ENCODE data around the gene MTA1.
A peak's percentile ranks its signal among the peaks of the same experiment; 100 is the strongest.

Gene MTA1

GRCh38 chr14:105476831-105477659, 57.4 kb downstream of the MTA1 start:
- no peak for DNase-seq (ENCODE audit: low read depth)

- DNase-seq (ENCODE audit: low read depth) = no peak
Observed at GRCh38 chr14:105477660-105478397, 58.2 kb downstream of the MTA1 start.

DNA sequence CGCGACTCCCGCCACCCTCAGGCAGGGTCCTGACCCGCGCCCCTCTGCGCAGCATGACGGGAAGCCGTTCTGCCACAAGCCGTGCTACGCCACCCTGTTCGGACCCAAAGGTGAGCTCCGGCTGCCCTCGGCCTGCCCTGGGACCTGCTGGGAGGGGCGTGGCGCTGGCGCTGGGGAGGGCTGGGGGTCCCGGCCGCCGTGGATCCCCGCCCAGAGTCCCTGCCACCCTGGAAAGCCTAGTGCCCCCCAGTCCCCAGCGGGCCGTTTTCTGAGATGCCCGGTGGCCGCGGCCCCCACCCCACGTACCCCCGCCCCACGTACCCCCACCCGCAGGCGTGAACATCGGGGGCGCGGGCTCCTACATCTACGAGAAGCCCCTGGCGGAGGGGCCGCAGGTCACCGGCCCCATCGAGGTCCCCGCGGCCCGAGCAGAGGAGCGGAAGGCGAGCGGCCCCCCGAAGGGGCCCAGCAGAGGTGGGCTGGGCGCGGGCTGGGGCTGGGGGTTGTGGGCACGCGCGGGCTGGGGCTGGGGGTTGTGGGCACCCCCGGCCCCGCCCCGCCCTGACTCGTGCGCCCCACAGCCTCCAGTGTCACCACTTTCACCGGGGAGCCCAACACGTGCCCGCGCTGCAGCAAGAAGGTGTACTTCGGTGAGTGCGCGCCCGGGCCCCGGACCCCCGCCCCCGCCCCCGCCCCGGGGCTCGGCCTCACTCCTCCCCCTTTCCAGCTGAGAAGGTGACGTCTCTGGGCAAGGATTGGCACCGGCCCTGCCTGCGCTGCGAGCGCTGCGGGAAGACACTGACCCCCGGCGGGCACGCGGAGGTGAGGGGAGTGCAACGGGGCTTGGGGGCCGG, 59.0 kb downstream of the MTA1 start:
- no peak for DNase-seq (ENCODE audit: low read depth)

DNA sequence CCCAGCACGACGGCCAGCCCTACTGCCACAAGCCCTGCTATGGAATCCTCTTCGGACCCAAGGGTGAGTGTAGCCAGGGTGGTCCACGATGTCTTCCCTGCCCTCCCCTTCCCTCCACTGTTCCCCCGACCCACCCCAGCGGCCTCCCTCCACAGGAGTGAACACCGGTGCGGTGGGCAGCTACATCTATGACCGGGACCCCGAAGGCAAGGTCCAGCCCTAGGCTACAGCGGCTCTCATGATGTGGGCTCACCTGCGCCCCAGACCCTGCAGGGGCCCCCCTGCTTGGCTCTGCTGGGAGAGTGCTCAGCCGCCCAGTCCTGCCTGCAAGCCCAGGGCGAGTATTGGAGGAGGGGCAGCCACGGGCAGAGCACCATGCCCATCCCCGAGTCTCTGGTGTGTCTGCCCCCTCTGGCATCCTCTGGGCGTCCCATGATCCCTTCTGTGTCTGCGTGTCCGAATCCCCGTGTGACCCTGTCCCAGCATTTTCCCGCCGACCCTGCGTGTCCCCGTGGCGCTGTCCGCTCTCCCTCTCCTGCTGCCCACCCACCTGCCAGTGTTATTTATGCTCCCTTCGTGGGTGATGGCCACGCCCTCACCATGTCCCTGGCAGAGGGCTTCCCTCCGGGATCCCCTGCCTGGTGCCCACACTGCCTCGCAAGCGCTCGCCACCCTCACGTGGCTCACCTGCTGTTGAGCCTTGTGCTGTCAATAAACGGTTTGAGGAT, 60.0 kb downstream of the MTA1 start:
- no peak for DNase-seq (ENCODE audit: low read depth)

DNA sequence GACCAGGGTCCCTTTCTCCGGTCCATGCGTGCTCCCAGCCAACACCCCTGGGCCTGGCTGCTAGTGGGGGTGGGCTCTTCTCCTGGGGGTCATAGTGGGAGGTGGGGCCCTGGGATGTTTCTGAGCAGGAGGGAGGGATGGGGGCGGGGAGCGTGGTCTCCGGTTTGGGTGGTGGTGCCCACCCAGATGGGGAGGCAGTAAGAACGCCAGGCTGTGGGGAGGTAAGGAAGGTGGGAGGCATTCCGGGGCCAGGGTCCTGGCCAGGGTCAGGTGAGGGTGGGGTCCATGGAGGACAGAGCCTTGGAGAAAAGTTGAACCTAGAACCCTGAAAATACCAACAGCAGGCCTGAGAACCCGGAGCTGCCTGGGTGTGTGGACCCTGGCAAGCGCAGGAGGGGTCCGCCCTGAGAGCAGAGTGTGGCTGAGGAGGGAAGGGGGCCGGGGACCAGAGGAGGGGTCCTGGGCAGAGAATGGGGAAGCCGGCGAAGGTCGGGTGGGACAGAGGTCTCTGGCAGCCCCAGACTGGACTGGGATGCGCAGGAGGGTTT, 60.6 kb downstream of the MTA1 start:
- DNase-seq (ENCODE audit: low read depth) = no peak

DNA sequence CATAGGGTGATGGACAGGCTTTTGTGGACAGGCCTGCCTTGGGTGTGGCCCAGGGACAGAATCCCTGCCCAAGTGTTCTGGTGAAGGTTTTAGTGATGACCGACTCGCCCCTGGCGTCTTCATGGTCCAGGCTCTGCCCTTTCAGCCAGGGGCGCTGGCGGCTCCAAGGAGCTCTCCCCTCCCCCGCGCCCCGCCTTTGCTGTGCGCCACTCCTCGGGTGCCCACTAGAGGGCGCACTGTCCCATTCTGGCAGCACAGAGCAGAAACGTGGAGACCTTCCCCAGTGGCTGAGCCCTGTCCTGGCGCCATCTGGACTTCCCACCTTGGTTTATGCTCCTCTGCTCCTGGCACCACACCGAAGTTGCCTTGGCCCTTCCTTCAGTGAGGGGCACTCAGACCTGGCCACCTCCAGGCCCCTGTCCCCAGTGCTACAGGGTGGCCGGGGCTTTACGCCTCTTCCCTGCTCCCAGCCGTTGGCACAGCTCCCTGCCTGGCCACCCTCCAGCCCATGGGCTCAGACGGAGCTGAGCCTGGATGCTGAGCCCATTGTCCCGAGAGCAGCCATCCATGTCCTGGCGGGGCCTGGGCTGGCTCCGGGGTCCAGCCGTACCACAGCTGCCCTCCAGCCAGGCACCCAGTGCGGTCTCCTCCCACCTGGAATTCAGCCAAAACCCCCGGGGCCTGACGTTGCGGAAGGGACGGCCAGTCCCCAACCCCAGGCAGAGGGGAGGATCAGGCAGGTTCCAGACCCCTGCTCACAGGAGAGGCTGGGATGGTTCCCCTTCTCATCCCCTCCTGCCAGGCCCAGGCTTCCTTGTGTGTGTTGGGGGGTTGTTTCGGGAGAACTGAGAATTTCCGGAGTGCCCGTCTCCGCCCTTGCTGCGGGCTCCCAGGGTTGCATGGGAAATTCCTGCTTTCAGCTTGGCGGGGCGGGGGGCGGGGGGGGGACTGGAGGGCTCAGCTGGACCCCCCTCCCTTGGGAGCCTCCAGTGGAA, 61.5 kb downstream of the MTA1 start:
- DNase-seq (ENCODE audit: low read depth) = peak; percentile 86

- DNase-seq (ENCODE audit: low read depth) = peak; percentile 85
Observed at GRCh38 chr14:105481886-105482457, 62.3 kb downstream of the MTA1 start.

- DNase-seq (ENCODE audit: low read depth) = no peak
Observed at GRCh38 chr14:105482486-105483110, 63.0 kb downstream of the MTA1 start.

DNA sequence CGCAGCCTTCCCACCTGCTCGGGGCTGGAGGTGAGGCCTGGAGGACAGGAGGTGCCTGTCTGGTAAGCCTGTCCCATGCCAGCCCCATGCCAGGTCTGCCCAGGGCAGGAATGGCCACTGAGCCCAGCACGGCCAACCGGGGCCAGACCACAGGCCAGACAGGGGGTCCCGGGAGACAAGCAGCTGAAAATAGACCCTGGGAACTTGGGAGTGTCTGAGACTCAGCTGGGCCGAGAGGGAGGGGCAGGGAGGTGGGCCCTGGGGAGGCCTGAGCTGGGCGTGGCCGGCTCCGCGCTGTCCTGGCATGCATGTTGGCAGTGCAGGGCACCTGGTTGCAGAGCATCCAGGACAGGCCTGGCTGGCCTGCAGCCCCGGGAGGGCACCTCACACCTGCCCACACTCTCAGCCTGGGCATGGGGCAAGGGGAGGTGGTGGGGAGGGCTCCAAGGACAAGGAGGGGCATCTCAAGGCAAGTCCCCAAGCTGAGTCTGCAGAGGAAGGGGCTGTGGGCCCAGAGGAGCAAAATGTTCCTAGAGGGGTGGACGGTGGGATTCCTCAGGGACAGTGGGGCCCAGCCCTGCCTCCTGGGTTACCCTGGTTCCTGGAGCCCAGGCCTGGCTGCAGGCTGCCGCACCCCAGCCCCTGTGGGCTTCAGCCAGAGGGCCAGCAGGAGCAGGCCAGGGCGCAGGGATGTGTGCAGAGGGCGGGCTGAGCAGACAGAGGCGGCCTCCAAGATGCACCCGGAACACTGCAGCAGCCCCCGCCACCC, 63.9 kb downstream of the MTA1 start:
- no peak for DNase-seq (ENCODE audit: low read depth)

DNA sequence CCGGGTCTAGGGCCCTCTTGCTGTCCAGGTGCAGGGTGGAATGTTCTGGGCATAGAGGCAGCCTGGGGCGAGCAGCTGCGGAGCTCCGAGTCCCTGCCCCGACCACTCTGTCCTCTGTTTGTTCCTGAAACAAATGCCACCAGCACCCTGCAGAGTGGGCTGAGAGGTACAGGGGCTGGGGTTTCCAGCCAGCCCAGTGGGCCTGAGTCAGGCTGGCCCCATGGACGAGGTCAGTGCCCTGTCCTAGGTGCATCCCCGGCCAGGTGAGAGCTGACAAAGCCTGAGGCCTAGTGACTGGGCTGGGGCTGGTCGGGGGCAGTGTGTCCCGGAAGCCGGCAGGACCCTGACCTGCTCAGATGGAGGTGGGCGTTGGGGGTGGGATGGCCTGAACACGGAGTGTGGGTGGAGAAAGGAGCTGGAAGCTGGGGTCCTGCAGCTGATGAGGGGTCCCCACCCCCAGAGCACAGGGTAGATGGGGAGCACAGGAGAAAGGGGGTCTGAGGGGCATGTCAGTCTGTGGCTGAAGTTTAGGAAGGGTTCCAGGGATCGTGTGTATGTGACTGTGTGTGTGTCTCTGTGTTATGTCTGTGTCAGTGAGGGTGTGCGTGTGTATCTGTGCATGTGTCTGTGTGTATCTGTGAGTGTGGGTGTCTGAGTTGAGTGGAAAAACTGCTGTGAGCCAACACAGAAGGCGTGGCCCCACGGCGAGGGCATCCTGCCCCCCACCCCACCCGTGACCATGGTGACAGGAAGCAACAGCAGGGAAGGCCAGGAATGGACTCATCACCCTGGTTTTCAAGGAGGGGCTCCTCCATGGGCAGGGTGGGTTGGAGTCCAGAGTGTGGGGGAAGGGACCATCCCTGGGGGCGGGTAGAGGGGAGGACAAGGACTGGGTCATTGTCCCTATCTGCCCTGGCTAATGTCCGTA, 64.7 kb downstream of the MTA1 start:
- DNase-seq (ENCODE audit: low read depth) = no peak

GRCh38 chr14:105484997-105485393, 65.4 kb downstream of the MTA1 start:
- DNase-seq (ENCODE audit: low read depth) = no peak

DNA sequence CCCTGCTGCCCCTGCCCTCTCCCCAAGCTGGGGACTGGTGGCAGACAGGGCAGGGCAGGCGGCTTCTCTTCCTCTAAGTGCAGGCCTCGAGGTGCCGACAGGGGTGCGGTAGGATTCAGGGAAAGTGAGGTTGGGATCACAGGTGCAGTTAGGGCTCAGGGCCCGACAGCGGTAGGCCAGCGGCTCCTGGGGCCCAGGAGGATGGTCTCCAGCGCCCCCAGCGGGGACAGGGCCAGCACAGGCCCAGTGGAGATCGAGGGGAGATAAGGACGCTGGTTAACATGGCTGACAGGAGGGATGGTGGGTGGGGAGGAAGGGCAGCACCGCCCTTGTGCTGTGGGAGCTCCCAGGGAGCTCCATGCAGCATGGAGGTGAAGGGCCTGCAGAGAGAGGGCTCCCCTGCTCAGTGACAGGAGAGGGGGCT, 66.1 kb downstream of the MTA1 start:
- no peak for DNase-seq (ENCODE audit: low read depth)

DNA sequence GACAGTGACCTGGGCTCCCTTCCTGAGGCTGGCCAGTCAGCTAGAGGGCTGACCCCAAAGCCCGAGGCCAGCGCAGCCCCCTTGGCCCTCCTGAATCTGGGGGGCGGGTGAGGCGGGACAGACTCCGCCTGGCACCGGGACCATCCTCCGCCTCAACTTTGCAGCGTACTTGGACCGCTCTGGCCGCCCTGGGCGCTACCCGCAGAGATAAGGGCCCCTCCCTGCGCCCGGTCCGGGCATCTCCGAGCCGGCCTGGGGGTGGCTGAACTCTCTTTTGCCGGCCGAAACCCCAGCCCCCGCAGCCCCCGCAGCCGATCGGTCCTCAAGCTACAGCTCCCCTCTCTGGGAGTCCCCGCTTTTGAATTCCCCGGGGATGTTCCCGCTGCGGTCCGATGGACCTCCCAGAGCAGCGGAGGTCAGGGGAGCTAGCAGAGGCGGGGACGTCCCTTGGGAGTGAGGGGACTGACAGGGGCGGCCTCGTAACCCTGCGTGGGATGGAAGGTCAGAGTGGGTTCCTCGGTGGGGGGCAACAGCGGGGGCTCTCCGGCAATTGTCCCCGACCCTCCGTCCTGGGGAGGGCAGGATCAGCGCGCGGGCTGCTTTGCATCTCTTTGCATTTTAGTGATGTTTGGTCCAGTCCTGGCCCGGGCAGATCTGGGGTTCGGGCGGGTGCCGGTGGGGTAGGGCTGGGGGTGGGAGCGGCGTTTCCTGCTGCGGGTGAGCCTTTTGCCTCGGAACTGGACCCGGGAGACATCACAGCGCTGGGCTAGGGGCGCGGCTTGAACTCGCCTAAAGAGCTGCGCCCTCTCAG, 66.7 kb downstream of the MTA1 start, which contains the start of gene CRIP1:
CRIP1 (plus strand) TSS at position 724 of the 811 bp plus-strand sequence. CDS start 374 bp downstream, outside the sequence.
- DNase-seq (ENCODE audit: low read depth) = no peak

DNA sequence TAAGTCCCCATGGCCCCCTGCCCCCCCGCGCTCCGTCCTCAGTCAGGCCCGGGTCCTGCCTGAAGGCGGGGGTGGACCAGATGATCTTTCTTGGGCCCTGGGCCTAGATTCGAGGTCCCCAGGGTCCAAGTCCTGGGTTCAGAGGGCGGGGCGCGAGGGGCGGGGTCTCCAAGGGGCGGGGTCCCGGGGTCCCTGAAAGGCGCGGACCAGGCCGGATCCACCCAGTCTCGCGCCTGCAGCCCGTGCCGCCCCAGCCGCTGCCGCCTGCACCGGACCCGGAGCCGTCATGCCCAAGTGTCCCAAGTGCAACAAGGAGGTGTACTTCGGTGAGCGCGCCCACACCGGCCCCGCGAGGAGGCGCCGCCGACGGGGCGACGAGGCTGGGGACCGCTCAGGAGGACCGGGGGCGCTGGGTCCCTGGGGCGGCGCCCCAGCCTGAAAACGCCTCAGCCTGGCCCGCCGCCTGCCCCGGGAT, 67.4 kb downstream of the MTA1 start:
- DNase-seq (ENCODE audit: low read depth) = no peak

- DNase-seq (ENCODE audit: low read depth) = peak; percentile 47
Observed at GRCh38 chr14:105487449-105487985, 67.9 kb downstream of the MTA1 start.

All from activated T-helper 9 cell treated with anti-CD3 and anti-CD28 coated beads, Interleukin-2, amount 50 U/mL, for 16 hours (primary cell).